GM12878 (cell line): ENCODE data around the gene NUMA1. TPM values are rescaled to one million over a fixed set of nuclear protein-coding genes. Genes with fewer than 3 reads are reported as not detected.

ENCODE experiments used
- ATAC-seq: fragments of 200-7000 bp; cut with Tn5 transposase; 3 replicates; pipeline ENCODE4 v1.9.1; 2020; ENCODE audit warnings: mild to moderate bottlenecking, moderate library complexity
- BruUV-seq: library from RNA; stranded (reverse); fragments of 400-500 nt; replicated peaks from 2 replicates; lab custom pipeline; 2021; lab: Mats Ljungman, UMichigan
- CTCF ChIA-PET: fragments of 300-600 bp; sonication (Branson Sonifier 250); formaldehyde crosslinking; extraction: SDS; loops from one replicate; lab custom pipeline; 2021; ENCODE audit warnings: inconsistent platforms; lab: Yijun Ruan, JAX
- POLR2A ChIA-PET: fragments of 350-600 bp; formaldehyde crosslinking; extraction: SDS; loops from one replicate; lab custom pipeline; 2021; ENCODE audit warnings: inconsistent platforms; lab: Charles Lee
- RAD21 ChIA-PET: fragments of 300-600 bp; sonication (Branson Sonifier 250); formaldehyde crosslinking; loops from one replicate; lab custom pipeline; 2023; ENCODE audit warnings: antibody characterized with exemption; ENCODE audit not compliant: unreplicated experiment; lab: Charles Lee
- SMC1A ChIA-PET: fragments of 300-600 bp; sonication (Branson Sonifier 250); formaldehyde crosslinking; loops from one replicate; lab custom pipeline; 2023; ENCODE audit not compliant: unreplicated experiment, uncharacterized antibody; lab: Charles Lee
- DNase-seq: peaks from one replicate; pipeline ENCODE4 v3.0.0-alpha.2; 2011; ENCODE audit warnings: low read depth, low spot score
- FAIRE-seq: peaks from 3 replicates; lab custom pipeline; 2011; peaks lifted over from hg19 to GRCh38; lab: Jason Lieb, UNC
- H2AFZ ChIP-seq: 2 replicates; pipeline ENCODE4 v1.6.0; 2011; ENCODE audit warnings: low read depth, low read length, control low read depth; ENCODE audit not compliant: control insufficient read depth
- H3K27ac ChIP-seq: 2 replicates; pipeline ENCODE4 v1.5.1; 2011; ENCODE audit warnings: control low read depth; ENCODE audit not compliant: control insufficient read depth, insufficient read depth
- H3K27me3 ChIP-seq, 2 experiments: replicated peaks in 1 of 2; 2 replicates each; pipeline versions ENCODE4 v1.6.0 to v1.6.1; 2011; ENCODE audit warnings: low read length in 1 of 2; ENCODE audit not compliant: control insufficient read depth in 2 of 2, insufficient read depth in 2 of 2
- H3K36me3 ChIP-seq, 2 experiments: 2 replicates each; pipeline ENCODE4 v1.5.1; 2011; ENCODE audit warnings: low read length in 1 of 2; ENCODE audit not compliant: control insufficient read depth in 2 of 2, insufficient read depth in 2 of 2
- H3K4me1 ChIP-seq: 2 replicates; pipeline ENCODE4 v1.6.1; 2011; ENCODE audit warnings: mild to moderate bottlenecking, low read length, moderate library complexity, mixed read lengths; ENCODE audit not compliant: control insufficient read depth, insufficient read depth
- H3K4me2 ChIP-seq: 2 replicates; pipeline ENCODE4 v1.6.0; 2011; ENCODE audit warnings: control low read depth; ENCODE audit not compliant: control insufficient read depth, insufficient read depth
- H3K4me3 ChIP-seq: fragments of 200-600 bp; sonication (generic); 2 replicates; pipeline ENCODE4 v1.5.1; 2016
- H3K79me2 ChIP-seq: 2 replicates; pipeline ENCODE4 v1.6.0; 2011; ENCODE audit warnings: low read length; ENCODE audit not compliant: control insufficient read depth, insufficient read depth
- H3K9ac ChIP-seq: 2 replicates; pipeline ENCODE4 v1.8.0; 2011; ENCODE audit warnings: low read length, control low read depth, mixed read lengths; ENCODE audit not compliant: control insufficient read depth, insufficient read depth
- H3K9me3 ChIP-seq: replicated peaks from 3 replicates; pipeline ENCODE4 v1.5.1; 2011; ENCODE audit warnings: mild to moderate bottlenecking, low read length; ENCODE audit not compliant: control insufficient read depth, insufficient read depth
- H4K20me1 ChIP-seq: 2 replicates; pipeline ENCODE4 v1.6.0; 2011; ENCODE audit not compliant: control insufficient read depth, insufficient read depth
- BHLHE40 ChIP-seq, 2 experiments: fragments of 450-650 bp in 1 of 2; IDR thresholded peaks; 2 replicates each; pipeline ENCODE4 v1.6.1; 2011 to 2017; ENCODE audit warnings: low read depth in 2 of 2, borderline replicate concordance in 1 of 2, improper control_type of control experiment in 1 of 2, low read length in 1 of 2, mild to moderate bottlenecking in 1 of 2
- CHD2 ChIP-seq: IDR thresholded peaks from 2 replicates; pipeline ENCODE4 v1.6.1; 2011; ENCODE audit warnings: low read depth, low read length, improper control_type of control experiment, borderline replicate concordance
- CUX1 ChIP-seq: IDR thresholded peaks from 2 replicates; pipeline ENCODE4 v1.6.1; 2012; ENCODE audit warnings: improper control_type of control experiment, low read depth, low read length; ENCODE audit not compliant: insufficient replicate concordance
- E2F8 ChIP-seq: fragments of 450-650 bp; IDR thresholded peaks from 2 replicates; pipeline ENCODE4 v1.6.1; 2018; ENCODE audit warnings: mild to moderate bottlenecking, low read depth, moderate library complexity; ENCODE audit not compliant: partially characterized antibody
- PAX5 ChIP-seq: IDR thresholded peaks from 2 replicates; pipeline ENCODE4 v1.6.1; 2011; ENCODE audit warnings: low read depth, low read length, borderline replicate concordance
- PAX8 ChIP-seq: fragments of 450-650 bp; IDR thresholded peaks from 2 replicates; pipeline ENCODE4 v1.6.1; 2017; ENCODE audit warnings: mild to moderate bottlenecking, moderate library complexity
- PML ChIP-seq: IDR thresholded peaks from 2 replicates; pipeline ENCODE4 v1.6.1; 2012; ENCODE audit warnings: low read length, inconsistent platforms
- RELB ChIP-seq: fragments of 450-650 bp; IDR thresholded peaks from 2 replicates; pipeline ENCODE4 v1.6.1; 2017; ENCODE audit warnings: low read depth, mild to moderate bottlenecking, moderate library complexity
- TBL1XR1 ChIP-seq: IDR thresholded peaks from 2 replicates; pipeline ENCODE4 v1.6.1; 2012; ENCODE audit warnings: low read depth, low read length, improper control_type of control experiment
- in situ Hi-C: fragments of 300-500 bp; cut with MboI; formaldehyde crosslinking; loops from 9 replicates; pipeline ENCODE4 v1.14.3; 2018; ENCODE audit warnings: mixed read lengths
- intact Hi-C: fragments of 100-400 bp; cut with micrococcal nuclease; formaldehyde crosslinking; loops from one replicate; pipeline ENCODE4 v1.14.2; 2022; ENCODE audit not compliant: unreplicated experiment
- polyA plus RNA-seq, 11 experiments: library from polyadenylated mRNA; depleted of rRNA in 4 of 11; unstranded in 6 of 11; stranded (reverse) in 5 of 11; fragments of >200 nt; fragmentation: Nextera tagmentation in 4 of 11; fragmentation: Illumina TruSeq in 1 of 11; extraction: Ambion mirVana in 4 of 11; extraction: Trizol in 1 of 11; gene quantifications; 1 replicate in 1 of 11; 2 replicates in 10 of 11; pipeline versions ENCODE4 v1.2.1 to v1.2.3, GENCODE V29; 2011 to 2016; ENCODE audit warnings: inconsistent platforms in 2 of 11, missing spikeins in 2 of 11, low read depth in 1 of 11
- total RNA-seq, 4 experiments: library from RNA; depleted of rRNA in 3 of 4; stranded (reverse); fragments of >200 nt in 3 of 4; fragmentation: Illumina TruSeq in 1 of 4; extraction: Trizol in 1 of 4; gene quantifications; 2 replicates each; pipeline versions ENCODE4 v1.2.1 to v1.2.3, GENCODE V29; 2013 to 2021
- TF ChIP-seq, protein P1 (sequence below): IDR thresholded peaks from 2 replicates; pipeline ENCODE4 v1.6.1; 2011; ENCODE audit warnings: borderline replicate concordance, low read depth, mild to moderate bottlenecking, moderate library complexity, low read length; ENCODE audit not compliant: insufficient read depth, poor library complexity, severe bottlenecking

The NUMA1 gene
- total and polyA plus RNA-seq, 10 of the 15 experiments (the other 5 are each of a cell fraction or from before 2014, with no cell fraction given): 5.5 to 111 (median 61.0) TPM

DNA sequence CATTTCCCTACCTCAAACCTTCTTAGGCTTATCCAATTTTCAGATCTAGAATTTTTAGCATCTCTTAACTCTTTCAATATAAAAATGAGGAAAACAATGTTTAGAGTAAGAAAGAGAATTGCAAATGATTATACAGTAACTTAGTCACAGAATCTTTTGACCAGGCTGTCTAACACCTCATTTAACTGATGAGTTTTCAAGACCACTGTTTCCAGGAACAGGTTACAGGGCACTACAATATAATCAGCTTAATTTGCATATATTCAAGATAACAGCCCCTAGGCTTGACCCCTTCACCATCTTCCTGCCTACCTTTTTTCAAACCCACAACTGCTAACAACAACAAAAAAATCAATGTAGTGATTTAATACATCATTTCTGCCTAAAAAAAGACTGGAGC lies 12.7 kb downstream of the NUMA1 start (continued):
- TF ChIP-seq BHLHE40 (IDR thresholded peaks at IDR 0.05; ENCODE audit: borderline replicate concordance in 1 of 2, low read depth in 2 of 2, low read length in 1 of 2) (no peak), RELB (no peak), TBL1XR1 (no peak)

DNA sequence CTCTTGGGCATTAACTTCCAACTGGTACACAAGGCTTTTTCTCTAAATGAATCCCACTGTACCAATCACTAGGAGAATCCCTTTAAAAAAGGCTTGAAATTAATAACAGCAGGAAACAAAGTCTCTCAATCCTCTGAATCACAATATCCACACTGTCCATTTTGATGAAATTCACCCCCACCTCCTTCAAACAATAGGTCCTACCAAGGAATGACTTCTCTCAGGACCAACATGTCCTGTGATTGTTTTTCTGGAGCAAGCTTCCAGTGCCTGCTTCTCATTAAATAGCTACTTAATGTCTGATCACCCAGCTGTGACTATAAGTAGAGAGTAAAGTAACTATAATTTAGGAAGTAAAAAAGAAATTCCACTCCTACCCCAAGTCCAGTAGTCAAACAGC lies 13.1 kb downstream of the NUMA1 start:
- ChIA-PET POLR2A (interaction anchor here (0.6 to 2.6 kb wide), 4 partner anchors 9 to 24 kb away, joined by 3 to 16 read pairs (median 6); no protein-coding TSS in a partner anchor), SMC1A (interaction anchor here (0.6 to 3.7 kb wide), 8 partner anchors 11 to 90 kb away, joined by 3 to 21 read pairs (median 5); no protein-coding TSS in a partner anchor), CTCF (interaction anchor here (1.0 to 2.6 kb wide), 7 partner anchors 12 to 348 kb away, joined by 3 to 9 read pairs (median 5); no protein-coding TSS in a partner anchor), RAD21 (interaction anchor here (0.6 to 7.8 kb wide), 5 partner anchors 23 to 121 kb away, joined by 3 to 46 read pairs (median 3); no protein-coding TSS in a partner anchor)
- H3K36me3 ChIP-seq: peaks cover 1 to 5% of the 10 kb centered on the region in 2 experiments; a peak in 3 of 4 replicates
- no peak overlapping the region for H3K4me2 ChIP-seq
- peaks cover 41% of the 10 kb centered on the region for H3K79me2 ChIP-seq
- H4K20me1 ChIP-seq: no peaks in the 10 kb centered on the region
- in situ Hi-C loops: no loop called here
- no peaks in the 10 kb centered on the region for H3K27me3 ChIP-seq
- no peak overlapping the region for H3K9ac ChIP-seq
- no peak overlapping the region for H3K27ac ChIP-seq
- ATAC-seq (no peak), FAIRE-seq (no peak), DNase-seq (no peak)
- no peaks in the 10 kb centered on the region for H3K9me3 ChIP-seq
- H3K4me1 ChIP-seq: peaks cover 27% of the 10 kb centered on the region
- intact Hi-C loops: no loop called here
- H3K4me3 ChIP-seq: no peak overlapping the region
- BruUV-seq: TSS peak; percentile 28
- H2AFZ ChIP-seq: no peak overlapping the region
- TF ChIP-seq PML: no peak
- TF ChIP-seq CHD2: no peak
- TF ChIP-seq CUX1: no peak
- TF ChIP-seq, protein P1, sequence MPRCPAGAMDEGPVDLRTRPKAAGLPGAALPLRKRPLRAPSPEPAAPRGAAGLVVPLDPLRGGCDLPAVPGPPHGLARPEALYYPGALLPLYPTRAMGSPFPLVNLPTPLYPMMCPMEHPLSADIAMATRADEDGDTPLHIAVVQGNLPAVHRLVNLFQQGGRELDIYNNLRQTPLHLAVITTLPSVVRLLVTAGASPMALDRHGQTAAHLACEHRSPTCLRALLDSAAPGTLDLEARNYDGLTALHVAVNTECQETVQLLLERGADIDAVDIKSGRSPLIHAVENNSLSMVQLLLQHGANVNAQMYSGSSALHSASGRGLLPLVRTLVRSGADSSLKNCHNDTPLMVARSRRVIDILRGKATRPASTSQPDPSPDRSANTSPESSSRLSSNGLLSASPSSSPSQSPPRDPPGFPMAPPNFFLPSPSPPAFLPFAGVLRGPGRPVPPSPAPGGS: no peak
- no peak for TF ChIP-seq PAX5
- no peak for TF ChIP-seq E2F8
- no peak for TF ChIP-seq PAX8
